ENCODE measurements around the gene IFIT1. TPM values are rescaled to one million over a fixed set of nuclear protein-coding genes. Genes with fewer than 3 reads are reported as not detected.

Gene IFIT1
- total RNA-seq, 1 donor from 2014 or later, result 13.2 TPM

- no peaks in the 10 kb centered on the region for H3K9me3 ChIP-seq (ENCODE audit: low read depth)
- H3K27ac Mint-ChIP-seq, result no peak overlapping the region
- no peaks in the 10 kb centered on the region for H3K79me2 ChIP-seq (ENCODE audit: low read depth)
- no peaks in the 10 kb centered on the region for H3K36me3 Mint-ChIP-seq
- no peaks in the 10 kb centered on the region for H3K4me1 ChIP-seq
- no peaks in the 10 kb centered on the region for H3K36me3 ChIP-seq
- no peaks in the 10 kb centered on the region for H3F3A ChIP-seq (ENCODE audit: low read depth)
- H3K27me3 ChIP-seq, result no peaks in the 10 kb centered on the region
- H3K9me3 Mint-ChIP-seq, result no peaks in the 10 kb centered on the region
- H3K27ac ChIP-seq, result no peak overlapping the region
- no peaks in the 10 kb centered on the region for H4K20me1 ChIP-seq (ENCODE audit: low read depth)
- TF ChIP-seq, protein P1, sequence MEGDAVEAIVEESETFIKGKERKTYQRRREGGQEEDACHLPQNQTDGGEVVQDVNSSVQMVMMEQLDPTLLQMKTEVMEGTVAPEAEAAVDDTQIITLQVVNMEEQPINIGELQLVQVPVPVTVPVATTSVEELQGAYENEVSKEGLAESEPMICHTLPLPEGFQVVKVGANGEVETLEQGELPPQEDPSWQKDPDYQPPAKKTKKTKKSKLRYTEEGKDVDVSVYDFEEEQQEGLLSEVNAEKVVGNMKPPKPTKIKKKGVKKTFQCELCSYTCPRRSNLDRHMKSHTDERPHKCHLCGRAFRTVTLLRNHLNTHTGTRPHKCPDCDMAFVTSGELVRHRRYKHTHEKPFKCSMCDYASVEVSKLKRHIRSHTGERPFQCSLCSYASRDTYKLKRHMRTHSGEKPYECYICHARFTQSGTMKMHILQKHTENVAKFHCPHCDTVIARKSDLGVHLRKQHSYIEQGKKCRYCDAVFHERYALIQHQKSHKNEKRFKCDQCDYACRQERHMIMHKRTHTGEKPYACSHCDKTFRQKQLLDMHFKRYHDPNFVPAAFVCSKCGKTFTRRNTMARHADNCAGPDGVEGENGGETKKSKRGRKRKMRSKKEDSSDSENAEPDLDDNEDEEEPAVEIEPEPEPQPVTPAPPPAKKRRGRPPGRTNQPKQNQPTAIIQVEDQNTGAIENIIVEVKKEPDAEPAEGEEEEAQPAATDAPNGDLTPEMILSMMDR (IDR thresholded peaks at IDR 0.05), result no peak
- TF ChIP-seq EZH2 (IDR thresholded peaks at IDR 0.05) (no peak), EZH2phosphoT487 (IDR thresholded peaks at IDR 0.05) (no peak)
- H3K4me3 ChIP-seq, result no peak overlapping the region
- H2AFZ ChIP-seq (replicated peaks), result no peak overlapping the region
- H3K4me1 Mint-ChIP-seq, result peaks cover 15% of the 10 kb centered on the region
- H3K4me2 ChIP-seq, result no peak overlapping the region
- H3K9ac ChIP-seq, result no peak overlapping the region
- no peak for DNase-seq (ENCODE audit: low spot score)
- peaks cover 3% of the 10 kb centered on the region for H3K27me3 Mint-ChIP-seq (ENCODE audit: insufficient read depth, low read depth)
- no peak overlapping the region for H3K4me3 Mint-ChIP-seq
Observed at GRCh38 chr10:89374713-89375141, 17.7 kb upstream of the IFIT1 start.

DNA sequence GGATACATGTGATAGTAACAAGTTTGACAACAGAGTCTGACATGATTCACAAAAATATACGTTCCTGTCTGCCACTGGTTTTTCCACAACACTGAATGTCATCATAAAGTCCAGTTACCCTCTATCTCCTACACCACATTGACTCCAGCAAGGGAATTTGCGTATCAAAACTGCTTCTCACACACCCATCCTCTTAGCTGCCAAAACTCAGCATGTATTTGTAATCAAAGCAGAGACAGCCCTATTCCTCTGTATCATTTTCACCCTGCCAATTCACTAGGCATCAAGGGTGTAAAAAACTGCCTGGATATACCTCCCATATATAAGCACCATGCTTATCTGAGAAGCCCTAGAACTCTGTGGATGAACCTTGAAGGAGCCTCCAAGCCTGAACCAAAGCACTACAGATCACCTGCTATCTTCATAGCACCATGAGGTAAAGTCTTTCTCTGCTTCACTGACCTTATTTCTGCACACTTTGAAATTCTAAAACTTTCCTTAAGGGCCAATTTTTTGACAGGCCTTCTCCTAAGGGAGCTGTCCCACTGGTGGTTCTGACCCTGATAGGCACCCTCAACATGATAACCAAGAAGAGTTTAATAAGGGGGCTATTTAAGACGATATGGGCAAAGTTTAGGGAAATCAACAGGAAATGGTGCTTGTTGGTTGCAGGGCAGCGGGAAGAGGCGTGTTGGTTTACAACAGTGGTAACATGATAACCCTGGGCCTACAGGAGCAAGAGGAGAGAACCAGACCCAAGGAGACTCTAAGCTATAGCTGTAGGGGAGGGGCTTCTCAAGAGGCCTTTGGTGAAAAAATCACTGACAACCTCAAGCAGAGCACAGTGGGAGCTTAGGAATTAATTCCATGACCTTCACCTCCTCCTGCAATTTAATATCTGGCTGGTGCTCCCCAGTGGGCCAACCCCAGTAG is 14.5 kb upstream of the IFIT1 start, which contains the start of gene IFIT1B:
TSS of gene IFIT1B (plus strand) at position 352 of the 933 bp plus-strand sequence. CDS start at position 432, 80 bp downstream.
- Mint-ChIP-seq H3K27me3 (ENCODE audit: insufficient read depth, low read depth) (peaks cover 3% of the 10 kb centered on the region), H3K36me3 (no peaks in the 10 kb centered on the region), H3K27ac (no peak within 1 kb of the TSS), H3K4me3 (no peak within 1 kb of the TSS), H3K4me1 (peaks cover 15% of the 10 kb centered on the region), H3K9me3 (no peaks in the 10 kb centered on the region)
- Histone ChIP-seq H3K9ac (no peak within 1 kb of the TSS), H2AFZ (replicated peaks) (no peak within 1 kb of the TSS), H3K79me2 (ENCODE audit: low read depth) (no peaks in the 10 kb centered on the region), H3K4me3 (no peak within 1 kb of the TSS), H3K4me2 (no peak within 1 kb of the TSS), H4K20me1 (ENCODE audit: low read depth) (no peaks in the 10 kb centered on the region), H3K27ac (no peak within 1 kb of the TSS), H3K9me3 (ENCODE audit: low read depth) (no peaks in the 10 kb centered on the region), H3K36me3 (no peaks in the 10 kb centered on the region), H3F3A (ENCODE audit: low read depth) (no peaks in the 10 kb centered on the region), H3K27me3 (no peaks in the 10 kb centered on the region), H3K4me1 (no peaks in the 10 kb centered on the region)
- DNase-seq (ENCODE audit: low spot score), result no peak
- TF ChIP-seq, protein P1 (IDR thresholded peaks at IDR 0.05), result no peak
- TF ChIP-seq EZH2phosphoT487 (IDR thresholded peaks at IDR 0.05) (no peak), EZH2 (IDR thresholded peaks at IDR 0.05) (no peak)

GRCh38 chr10:89379103-89379502 is 13.3 kb upstream of the IFIT1 start:
- Histone ChIP-seq H4K20me1 (ENCODE audit: low read depth) (no peaks in the 10 kb centered on the region), H3K9me3 (ENCODE audit: low read depth) (no peaks in the 10 kb centered on the region), H3K36me3 (no peaks in the 10 kb centered on the region), H3K27ac (no peak overlapping the region), H3F3A (ENCODE audit: low read depth) (no peaks in the 10 kb centered on the region), H2AFZ (replicated peaks) (no peak overlapping the region), H3K4me3 (no peak overlapping the region), H3K79me2 (ENCODE audit: low read depth) (no peaks in the 10 kb centered on the region), H3K9ac (no peak overlapping the region), H3K4me1 (no peaks in the 10 kb centered on the region), H3K27me3 (no peaks in the 10 kb centered on the region), H3K4me2 (no peak overlapping the region)
- Mint-ChIP-seq H3K27ac (no peak overlapping the region), H3K4me1 (peaks cover 15% of the 10 kb centered on the region), H3K36me3 (no peaks in the 10 kb centered on the region), H3K4me3 (no peak overlapping the region), H3K27me3 (ENCODE audit: insufficient read depth, low read depth) (peaks cover 4% of the 10 kb centered on the region), H3K9me3 (no peaks in the 10 kb centered on the region)
- TF ChIP-seq EZH2phosphoT487 (IDR thresholded peaks at IDR 0.05) (no peak), EZH2 (IDR thresholded peaks at IDR 0.05) (no peak)
- TF ChIP-seq, protein P1 (IDR thresholded peaks at IDR 0.05), result no peak
- DNase-seq (ENCODE audit: low spot score), result no peak

Measured in neural progenitor cell (in vitro differentiated cells).